Mammary epithelial cell (primary cell): ENCODE results near the gene PARP14.

Experiments used
- EZH2 ChIP-seq: IDR thresholded peaks from 2 replicates; pipeline ENCODE4 v1.6.1; 2012; ENCODE audit warnings: low read length, inconsistent platforms, borderline replicate concordance
- TF ChIP-seq, protein P1 (sequence below), 2 donors: IDR thresholded peaks in 1 of 2; conservative IDR thresholded peaks in 1 of 2; 2 replicates each; pipeline ENCODE4 v1.5.1; 2011 to 2012; ENCODE audit warnings: inconsistent platforms in 2 of 2, low read length in 2 of 2, mild to moderate bottlenecking in 2 of 2, control low read depth in 1 of 2, low read depth in 1 of 2; ENCODE audit not compliant: insufficient read depth in 1 of 2; ENCODE audit errors: extremely low read depth in 1 of 2

DNA sequence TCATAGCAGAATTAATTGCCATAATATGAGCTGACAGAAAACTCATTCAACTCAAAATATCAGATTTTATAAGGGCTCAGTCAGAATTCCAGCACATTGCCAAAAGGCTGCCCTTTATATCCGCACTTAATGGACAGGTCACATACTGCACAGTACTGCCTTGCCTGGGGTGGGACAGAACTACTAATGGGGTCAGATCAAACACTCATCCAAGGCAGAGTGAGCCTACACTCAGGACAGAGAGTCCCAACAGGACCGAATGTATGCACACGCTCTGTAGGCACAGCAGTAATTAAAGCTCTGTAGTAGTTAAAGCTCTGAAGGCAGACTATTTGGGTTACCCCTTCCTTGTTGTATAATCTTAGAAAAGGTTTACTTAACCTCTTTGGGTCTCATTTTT lies 85.8 kb downstream of the PARP14 start:
- TF ChIP-seq, protein P1, sequence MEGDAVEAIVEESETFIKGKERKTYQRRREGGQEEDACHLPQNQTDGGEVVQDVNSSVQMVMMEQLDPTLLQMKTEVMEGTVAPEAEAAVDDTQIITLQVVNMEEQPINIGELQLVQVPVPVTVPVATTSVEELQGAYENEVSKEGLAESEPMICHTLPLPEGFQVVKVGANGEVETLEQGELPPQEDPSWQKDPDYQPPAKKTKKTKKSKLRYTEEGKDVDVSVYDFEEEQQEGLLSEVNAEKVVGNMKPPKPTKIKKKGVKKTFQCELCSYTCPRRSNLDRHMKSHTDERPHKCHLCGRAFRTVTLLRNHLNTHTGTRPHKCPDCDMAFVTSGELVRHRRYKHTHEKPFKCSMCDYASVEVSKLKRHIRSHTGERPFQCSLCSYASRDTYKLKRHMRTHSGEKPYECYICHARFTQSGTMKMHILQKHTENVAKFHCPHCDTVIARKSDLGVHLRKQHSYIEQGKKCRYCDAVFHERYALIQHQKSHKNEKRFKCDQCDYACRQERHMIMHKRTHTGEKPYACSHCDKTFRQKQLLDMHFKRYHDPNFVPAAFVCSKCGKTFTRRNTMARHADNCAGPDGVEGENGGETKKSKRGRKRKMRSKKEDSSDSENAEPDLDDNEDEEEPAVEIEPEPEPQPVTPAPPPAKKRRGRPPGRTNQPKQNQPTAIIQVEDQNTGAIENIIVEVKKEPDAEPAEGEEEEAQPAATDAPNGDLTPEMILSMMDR (conservative IDR thresholded peaks at IDR 0.05 in 1 of 2, IDR thresholded peaks at IDR 0.05 in 1 of 2; ENCODE audit: extremely low read depth in 1 of 2, insufficient read depth in 1 of 2, low read depth in 1 of 2, low read length in 2 of 2): no peak
- no peak for TF ChIP-seq EZH2
